Measurements from ENCODE around the gene SAPCD2. TPM values are rescaled to one million over a fixed set of nuclear protein-coding genes. Genes with fewer than 3 reads are reported as not detected.
A peak's percentile ranks its signal among the peaks of the same experiment; 100 is the strongest.
"Not testable (repeated sequence)": the region's sequence is repeated elsewhere in the genome, so short reads cannot be mapped to it uniquely, and the experiment has no call there.

Gene SAPCD2
- total and polyA plus RNA-seq, 2 donors, result 0.63 to 3.2 TPM

DNA sequence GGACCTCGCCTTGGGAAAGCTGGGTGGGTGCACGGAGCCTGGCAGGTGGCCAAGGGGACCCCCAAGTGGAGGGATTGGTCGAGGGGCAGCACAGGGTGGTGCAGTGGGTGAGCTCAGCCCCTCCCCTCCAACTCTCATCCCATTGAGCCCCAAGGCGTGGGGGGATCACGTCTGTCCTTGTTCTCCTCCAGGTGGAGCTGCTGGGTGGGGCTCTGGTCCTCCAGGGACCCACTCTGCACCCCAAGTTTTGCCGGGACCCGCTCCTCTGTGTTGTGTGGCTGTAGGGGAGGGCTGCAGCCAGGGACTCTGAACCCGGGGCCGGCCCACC is 34.9 kb downstream of the SAPCD2 start:
- WGBS, result 25% methylated on average over 9 of the region's 9 CpGs
- no peak overlapping the region for H3K4me3 ChIP-seq (ENCODE audit: low read depth, low read length)
- H3K36me3 ChIP-seq (ENCODE audit: insufficient read depth), result no peaks in the 10 kb centered on the region
- no peak for DNase-seq (ENCODE audit: extremely low spot score)
- H3K4me1 ChIP-seq (ENCODE audit: insufficient read depth), result no peaks in the 10 kb centered on the region
- no peak overlapping the region for H3K27ac ChIP-seq (ENCODE audit: low read depth)

- Histone ChIP-seq H3K36me3 (ENCODE audit: insufficient read depth) (no peaks in the 10 kb centered on the region), H3K4me3 (ENCODE audit: low read depth, low read length) (no peak overlapping the region), H3K27ac (ENCODE audit: low read depth) (no peak overlapping the region), H3K4me1 (ENCODE audit: insufficient read depth) (no peaks in the 10 kb centered on the region)
- DNase-seq (ENCODE audit: extremely low spot score), result peak; percentile 61
- 19% methylated on average over 24 of the region's 24 CpGs for WGBS
These were observed 35.4 kb downstream of the SAPCD2 start for GRCh38 chr9:137034709-137035506.

- DNase-seq (ENCODE audit: extremely low spot score), result no peak
- Histone ChIP-seq H3K4me3 (ENCODE audit: low read depth, low read length) (no peak overlapping the region), H3K27ac (ENCODE audit: low read depth) (no peak overlapping the region), H3K36me3 (ENCODE audit: insufficient read depth) (no peaks in the 10 kb centered on the region), H3K4me1 (ENCODE audit: insufficient read depth) (no peaks in the 10 kb centered on the region)
- WGBS, result 50% methylated on average over 15 of the region's 15 CpGs
These were observed 36.2 kb downstream of the SAPCD2 start for GRCh38 chr9:137034039-137034708.

DNA sequence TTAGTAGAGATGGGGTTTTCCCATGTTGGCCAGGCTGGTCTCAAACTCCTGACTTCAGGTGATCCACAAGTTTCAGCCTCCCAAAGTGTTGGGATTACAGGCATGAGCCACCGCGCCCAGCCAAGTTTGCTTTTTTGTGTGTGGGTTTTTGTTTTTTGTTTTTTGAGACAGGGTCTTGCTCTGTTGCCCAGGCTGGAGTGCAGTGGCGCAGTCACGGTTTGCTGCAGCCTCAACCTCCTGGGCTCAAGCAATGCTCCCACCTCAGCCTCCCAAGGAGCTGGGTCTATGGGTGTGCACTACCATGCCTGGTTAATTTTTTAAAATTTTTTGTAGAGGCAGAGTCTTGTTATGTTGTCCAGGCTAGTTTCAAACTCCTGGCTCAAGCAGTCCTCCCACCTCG is 36.9 kb downstream of the SAPCD2 start:
- H3K36me3 ChIP-seq (ENCODE audit: insufficient read depth); DNase-seq (ENCODE audit: extremely low spot score); H3K4me3 ChIP-seq (ENCODE audit: low read depth, low read length); H3K4me1 ChIP-seq (ENCODE audit: insufficient read depth); H3K27ac ChIP-seq (ENCODE audit: low read depth): not testable (repeated sequence)
- WGBS, result 92% methylated on average over 5 of the region's 5 CpGs

DNA sequence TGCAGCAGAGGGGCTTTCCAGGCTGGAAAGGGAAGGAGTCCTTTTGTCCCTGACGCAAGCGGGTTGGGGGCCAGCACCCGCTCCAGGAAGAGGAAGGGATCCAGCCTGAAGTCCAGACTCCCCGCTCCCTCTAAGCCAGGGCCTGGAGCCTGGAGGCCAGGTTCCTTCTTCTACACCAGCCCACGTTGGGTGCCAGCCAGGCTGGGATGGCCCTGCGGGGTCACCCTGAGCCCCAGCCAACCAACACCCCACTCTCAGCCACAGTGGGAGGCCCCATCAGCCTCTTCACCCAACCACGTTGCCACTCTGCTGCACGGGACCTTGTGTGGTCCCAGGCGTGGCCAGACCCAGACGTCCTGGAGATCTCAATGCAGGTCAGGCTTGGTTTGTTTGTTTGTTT is 37.5 kb downstream of the SAPCD2 start:
- no peak overlapping the region for H3K27ac ChIP-seq (ENCODE audit: low read depth)
- H3K36me3 ChIP-seq (ENCODE audit: insufficient read depth), result no peaks in the 10 kb centered on the region
- DNase-seq (ENCODE audit: extremely low spot score), result no peak
- WGBS, result 80% methylated on average over 10 of the region's 10 CpGs
- H3K4me3 ChIP-seq (ENCODE audit: low read depth, low read length), result no peak overlapping the region
- H3K4me1 ChIP-seq (ENCODE audit: insufficient read depth), result no peaks in the 10 kb centered on the region

DNA sequence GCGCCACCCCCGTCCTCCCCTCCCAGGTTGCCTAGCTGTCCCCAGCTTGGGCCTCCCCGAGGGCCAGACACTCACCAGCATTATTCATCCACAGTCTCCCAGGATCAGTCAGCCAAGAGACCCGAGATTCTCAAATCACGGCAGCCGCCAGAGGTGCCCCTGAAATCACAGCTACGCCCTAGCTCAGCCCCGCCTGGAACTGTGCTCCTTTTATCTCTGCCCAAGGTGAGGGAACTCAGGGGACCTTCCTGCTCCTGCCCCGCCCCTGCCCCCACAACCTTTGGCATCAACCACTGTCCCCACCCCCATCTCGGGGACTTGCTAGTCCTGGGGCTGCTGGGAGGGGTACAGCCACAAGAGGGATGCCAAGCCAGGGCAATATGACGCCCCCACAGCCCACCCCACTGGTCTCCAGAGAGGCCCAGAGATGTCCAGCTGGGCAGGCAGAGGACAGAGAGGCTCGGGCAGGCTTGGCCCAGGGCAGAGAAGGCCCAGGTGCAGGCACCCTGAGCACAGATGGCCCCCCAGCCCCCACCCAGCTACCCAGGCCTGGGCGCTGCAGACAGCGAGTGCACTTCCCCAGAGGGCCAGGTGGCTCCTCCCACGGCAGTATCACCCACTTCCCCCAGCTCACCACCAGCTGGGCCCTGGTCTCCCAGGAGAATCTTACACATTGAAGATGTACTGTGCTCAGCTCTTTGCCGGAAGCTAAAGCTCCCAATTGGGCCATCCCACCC is 38.3 kb downstream of the SAPCD2 start, which contains the start of gene FUT7:
TSS of gene FUT7 (minus strand) at position 185 of the 737 bp plus-strand sequence. CDS start at position 88, 97 bp downstream.
- Histone ChIP-seq H3K27ac (ENCODE audit: low read depth) (no peak within 1 kb of the TSS), H3K36me3 (ENCODE audit: insufficient read depth) (no peaks in the 10 kb centered on the region), H3K4me1 (ENCODE audit: insufficient read depth) (no peaks in the 10 kb centered on the region), H3K4me3 (ENCODE audit: low read depth, low read length) (no peak within 1 kb of the TSS)
- 64% methylated on average over 16 of the region's 16 CpGs for WGBS
- DNase-seq (ENCODE audit: extremely low spot score), result no peak

DNA sequence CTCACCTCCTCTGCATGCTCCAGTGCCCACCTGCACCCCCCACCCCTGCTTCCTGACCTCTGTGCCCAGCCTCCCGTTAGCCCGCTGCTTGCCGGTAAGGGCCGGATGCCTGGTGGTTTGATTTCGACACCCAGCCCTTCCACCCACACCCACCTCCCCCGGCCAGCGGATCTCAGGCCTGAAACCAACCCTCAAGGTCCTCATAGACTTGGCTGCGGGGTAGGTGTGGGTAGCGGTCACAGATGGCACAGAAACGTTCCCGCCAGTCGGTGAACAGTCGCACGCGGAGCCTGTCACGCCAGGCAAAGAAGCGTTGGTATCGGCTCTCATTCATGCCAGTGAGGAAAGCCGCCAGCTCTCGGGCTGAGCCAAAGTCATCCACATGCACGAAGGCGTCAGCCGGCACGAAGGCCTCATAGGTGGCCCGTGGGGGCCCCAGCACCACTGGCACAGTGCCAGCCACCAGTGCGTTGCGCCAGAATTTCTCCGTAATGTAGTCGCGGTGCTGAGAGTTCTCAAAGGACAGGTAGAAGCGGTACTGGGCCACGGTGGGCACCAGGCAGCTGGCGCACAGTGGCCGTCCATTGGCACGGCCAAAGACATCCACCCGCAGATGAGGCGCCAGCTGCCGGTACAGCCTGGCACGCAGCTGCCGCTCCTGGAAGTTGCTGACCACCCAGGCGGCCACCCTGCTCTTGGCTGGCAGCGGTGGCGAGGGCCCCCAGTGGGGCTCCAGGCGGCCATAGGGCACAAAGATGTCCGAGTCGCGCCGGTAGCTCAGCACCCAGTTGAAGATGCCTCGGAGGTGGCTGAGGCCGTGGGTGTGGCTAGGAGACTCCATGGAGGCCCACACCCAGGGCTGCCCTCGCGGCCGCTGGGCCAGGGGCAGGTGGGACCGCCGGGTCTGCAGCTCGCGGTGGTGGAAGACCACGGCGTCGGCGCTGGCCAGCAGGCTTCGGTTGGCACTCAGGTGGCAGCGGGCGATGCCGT is 39.5 kb downstream of the SAPCD2 start:
- WGBS, result 85% methylated on average over 65 of the region's 65 CpGs
- Histone ChIP-seq H3K27ac (ENCODE audit: low read depth) (no peak overlapping the region), H3K36me3 (ENCODE audit: insufficient read depth) (no peaks in the 10 kb centered on the region), H3K4me3 (ENCODE audit: low read depth, low read length) (no peak overlapping the region), H3K4me1 (ENCODE audit: insufficient read depth) (no peaks in the 10 kb centered on the region)
- no peak for DNase-seq (ENCODE audit: extremely low spot score)

GRCh38 chr9:137030006-137030405 is 40.4 kb downstream of the SAPCD2 start:
- no peak for DNase-seq (ENCODE audit: extremely low spot score)
- no peak overlapping the region for H3K4me3 ChIP-seq (ENCODE audit: low read depth, low read length)
- no peaks in the 10 kb centered on the region for H3K4me1 ChIP-seq (ENCODE audit: insufficient read depth)
- no peaks in the 10 kb centered on the region for H3K36me3 ChIP-seq (ENCODE audit: insufficient read depth)
- 74% methylated on average over 15 of the region's 15 CpGs for WGBS
- H3K27ac ChIP-seq (ENCODE audit: low read depth), result no peak overlapping the region

DNA sequence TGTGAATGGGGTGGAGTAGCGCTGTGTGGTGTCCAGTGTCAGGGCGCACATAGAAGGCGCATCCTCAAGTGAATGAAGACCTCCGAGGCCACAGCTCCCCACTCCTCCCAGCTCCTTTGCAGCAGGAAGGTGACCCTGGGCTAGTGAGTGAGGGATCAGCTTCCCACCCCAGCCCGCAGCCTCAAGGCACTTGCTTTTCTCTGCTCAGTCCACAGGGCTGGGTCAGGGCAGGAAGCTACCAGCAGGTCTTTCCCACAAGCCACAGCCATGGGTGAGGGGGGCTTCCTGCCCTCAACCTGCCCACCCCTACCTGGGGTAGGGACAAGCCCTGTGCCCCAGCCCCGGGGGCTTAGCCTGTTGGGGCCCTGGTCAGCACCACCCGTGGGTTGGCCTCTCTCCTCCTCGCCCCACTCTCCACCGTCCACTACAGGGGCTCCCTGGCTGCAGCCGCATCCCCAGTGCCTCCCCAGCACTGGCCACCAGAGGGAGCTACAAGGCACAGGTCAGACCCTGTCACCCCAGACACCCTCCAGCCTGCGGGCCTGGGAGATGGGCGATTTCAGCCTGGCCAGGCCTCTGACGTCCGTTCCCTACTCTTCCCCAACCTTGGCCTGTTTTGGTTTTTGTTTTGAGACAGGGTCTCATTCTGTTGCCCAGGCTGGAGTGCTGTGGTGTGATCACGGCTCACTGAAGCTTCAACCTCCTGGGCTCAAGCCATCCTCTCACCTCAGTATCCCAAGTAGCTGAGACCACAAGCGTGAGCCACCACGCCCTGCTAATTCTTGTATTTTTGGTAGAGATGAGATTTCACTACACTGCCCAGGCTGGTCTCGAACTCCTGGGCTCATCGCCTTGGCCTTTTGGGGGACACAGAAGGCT is 41.1 kb downstream of the SAPCD2 start:
- DNase-seq (ENCODE audit: extremely low spot score), result no peak

GRCh38 chr9:137028263-137029057 is 41.9 kb downstream of the SAPCD2 start:
- no peak overlapping the region for H3K27ac ChIP-seq (ENCODE audit: low read depth)
- WGBS, result under 1% methylated on average over 98 of the region's 98 CpGs

More for the DNA sequence above, 41.1 kb downstream of the SAPCD2 start:
- Histone ChIP-seq H3K36me3 (ENCODE audit: insufficient read depth) (no peaks in the 10 kb centered on the region), H3K4me3 (ENCODE audit: low read depth, low read length) (peak overlapping the region; percentile 64), H3K27ac (ENCODE audit: low read depth) (no peak overlapping the region), H3K4me1 (ENCODE audit: insufficient read depth) (no peaks in the 10 kb centered on the region)
- 34% methylated on average over 19 of the region's 19 CpGs for WGBS

GRCh38 chr9:137027369-137028262 is 42.7 kb downstream of the SAPCD2 start, which contains the start of gene ABCA2:
TSS of gene ABCA2 (minus strand) at chr9:137028237. CDS start at chr9:137028140, 97 bp downstream.
- Histone ChIP-seq H3K36me3 (ENCODE audit: insufficient read depth) (no peaks in the 10 kb centered on the region), H3K4me1 (ENCODE audit: insufficient read depth) (no peaks in the 10 kb centered on the region), H3K27ac (ENCODE audit: low read depth) (peak within 1 kb of the TSS; percentile 34), H3K4me3 (ENCODE audit: low read depth, low read length) (peak within 1 kb of the TSS; percentile 64)
- 4% methylated on average over 95 of the region's 95 CpGs for WGBS
- no peak for DNase-seq (ENCODE audit: extremely low spot score)

More at GRCh38 chr9:137028263-137029057, 41.9 kb downstream of the SAPCD2 start:
- DNase-seq (ENCODE audit: extremely low spot score), result no peak
- peak overlapping the region; percentile 64 for H3K4me3 ChIP-seq (ENCODE audit: low read depth, low read length)
- no peaks in the 10 kb centered on the region for H3K36me3 ChIP-seq (ENCODE audit: insufficient read depth)
- H3K4me1 ChIP-seq (ENCODE audit: insufficient read depth), result no peaks in the 10 kb centered on the region

Measured in urinary bladder (tissue), 4 donors.